Measurements from ENCODE around the gene TRRAP. TPM values are rescaled to one million over a fixed set of nuclear protein-coding genes. Genes with fewer than 3 reads are reported as not detected.

TRRAP gene
- polyA plus RNA-seq, 1 donor from 2014 or later: 12.9 TPM

- no peak overlapping the region for H3K27ac ChIP-seq (ENCODE audit: low read length)
- no peaks in the 10 kb centered on the region for H3K27me3 ChIP-seq (ENCODE audit: insufficient read depth, low read depth, low read length)
- H3K9ac ChIP-seq (ENCODE audit: low read length): no peak overlapping the region
- H3F3A ChIP-seq (ENCODE audit: insufficient read depth, low read length, poor library complexity, severe bottlenecking): no peaks in the 10 kb centered on the region
- H3K9me2 ChIP-seq (ENCODE audit: insufficient read depth, low read length): no peaks in the 10 kb centered on the region
- H3K9me3 ChIP-seq (ENCODE audit: low read length): no peaks in the 10 kb centered on the region
- no peaks in the 10 kb centered on the region for H3K36me3 ChIP-seq (ENCODE audit: insufficient read depth, low read length)
- TF ChIP-seq EZH2 (IDR thresholded peaks at IDR 0.05; ENCODE audit: borderline replicate concordance, insufficient read depth, low read length, poor library complexity, severe bottlenecking) (no peak), CTCF (IDR thresholded peaks at IDR 0.05; ENCODE audit: poor library complexity, severe bottlenecking) (no peak), RAD21 (conservative IDR thresholded peaks at IDR 0.05) (no peak), TAF1 (IDR thresholded peaks at IDR 0.05; ENCODE audit: low read depth) (no peak), EP300 (conservative IDR thresholded peaks at IDR 0.05; ENCODE audit: poor library complexity, severe bottlenecking) (no peak), REST (IDR thresholded peaks at IDR 0.05; ENCODE audit: borderline replicate concordance) (no peak), POLR2AphosphoS5 (IDR thresholded peaks at IDR 0.05) (no peak), SMC3 (conservative IDR thresholded peaks at IDR 0.05; ENCODE audit: poor library complexity) (no peak), MXI1 (conservative IDR thresholded peaks at IDR 0.05; ENCODE audit: poor library complexity, severe bottlenecking) (no peak)
- H3K79me2 ChIP-seq (replicated peaks; ENCODE audit: insufficient read depth, low read length): no peaks in the 10 kb centered on the region
- no peak overlapping the region for H3K4me2 ChIP-seq (ENCODE audit: low read length)
- H2AFZ ChIP-seq (ENCODE audit: low read depth, low read length): no peak overlapping the region
- H4K20me1 ChIP-seq (ENCODE audit: insufficient read depth): no peaks in the 10 kb centered on the region
- H3K4me3 ChIP-seq (ENCODE audit: low read length): no peak overlapping the region
Measured at GRCh38 chr7:99061001-99061776, 182.9 kb downstream of the TRRAP start.

Small RNA genes within 50 kb of the gene (small RNA-seq; reads per million reads assigned to genes)
- gene MIR3609: 114 to 264 (median 227) reads per million in 3 experiments

Other genes starting within 250 kb of the TRRAP start
- 9.0 and 12.3 TPM in 2 replicates for gene TMEM130, start 8.5 kb upstream of the TRRAP start, polyA plus RNA-seq

Measured in neural cell (in vitro differentiated cells).